GM18517 (cell line): ENCODE results near the gene ADIPOR2.

Experiments
- ATAC-seq: cut with Tn5 transposase; IDR thresholded peaks from one replicate; pipeline ENCODE4 v1.9.1; 2021; ENCODE audit warnings: mild to moderate bottlenecking, moderate library complexity; ENCODE audit not compliant: unreplicated experiment

Gene ADIPOR2, protein sequence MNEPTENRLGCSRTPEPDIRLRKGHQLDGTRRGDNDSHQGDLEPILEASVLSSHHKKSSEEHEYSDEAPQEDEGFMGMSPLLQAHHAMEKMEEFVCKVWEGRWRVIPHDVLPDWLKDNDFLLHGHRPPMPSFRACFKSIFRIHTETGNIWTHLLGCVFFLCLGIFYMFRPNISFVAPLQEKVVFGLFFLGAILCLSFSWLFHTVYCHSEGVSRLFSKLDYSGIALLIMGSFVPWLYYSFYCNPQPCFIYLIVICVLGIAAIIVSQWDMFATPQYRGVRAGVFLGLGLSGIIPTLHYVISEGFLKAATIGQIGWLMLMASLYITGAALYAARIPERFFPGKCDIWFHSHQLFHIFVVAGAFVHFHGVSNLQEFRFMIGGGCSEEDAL

DNA sequence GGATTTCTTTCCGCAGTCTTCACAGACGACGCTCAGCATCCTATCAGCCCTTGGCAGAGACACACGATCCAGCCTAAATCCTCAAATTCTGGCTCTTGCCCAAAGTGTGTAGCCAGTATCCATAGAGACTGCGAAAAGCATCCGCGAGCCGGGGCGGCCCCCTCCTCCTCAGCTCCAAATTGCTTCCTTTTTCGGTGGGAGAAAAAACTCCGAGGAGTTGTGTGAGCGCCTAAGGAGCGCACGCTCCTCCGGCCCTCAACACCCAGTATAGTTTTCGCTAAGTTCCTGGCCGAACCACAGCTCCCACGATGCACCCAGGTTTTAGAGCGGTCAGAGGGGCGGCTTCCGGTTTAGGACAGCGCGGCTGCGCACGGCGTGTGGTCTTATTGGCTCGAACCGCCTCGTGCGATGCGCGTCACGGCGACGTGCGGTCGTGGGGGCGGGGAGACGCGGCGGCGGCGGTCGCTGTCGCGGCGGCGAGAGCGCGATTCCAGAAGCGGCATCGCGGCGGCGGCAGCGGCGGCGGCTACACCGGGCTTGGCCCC, at the start of gene ADIPOR2:
TSS of gene ADIPOR2 (plus strand) at position 493 of the 545 bp plus-strand sequence. CDS start 63,274 bp downstream, outside the sequence.
- peak; percentile 95 for ATAC-seq

DNA sequence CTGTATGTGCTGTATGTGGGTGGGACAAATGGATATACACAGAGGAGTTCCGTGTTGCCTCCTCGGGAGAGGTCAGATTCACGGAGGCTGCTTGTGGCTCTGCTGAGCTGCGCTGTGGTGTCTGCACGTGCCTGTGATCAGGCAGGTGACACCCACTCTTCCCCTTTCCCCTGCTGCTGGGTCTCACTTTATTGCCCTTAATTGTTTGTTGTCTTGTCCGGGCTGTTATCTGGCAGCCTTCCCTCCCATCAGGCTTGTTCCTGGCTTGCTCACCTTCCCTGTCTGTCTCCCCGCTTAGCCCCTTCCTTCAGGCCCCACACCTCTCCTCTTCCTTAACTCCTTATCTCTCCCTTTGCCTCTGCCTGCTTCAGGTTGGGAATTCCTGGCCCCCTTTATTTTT, 48.4 kb upstream of the ADIPOR2 start:
- ATAC-seq, result no peak

DNA sequence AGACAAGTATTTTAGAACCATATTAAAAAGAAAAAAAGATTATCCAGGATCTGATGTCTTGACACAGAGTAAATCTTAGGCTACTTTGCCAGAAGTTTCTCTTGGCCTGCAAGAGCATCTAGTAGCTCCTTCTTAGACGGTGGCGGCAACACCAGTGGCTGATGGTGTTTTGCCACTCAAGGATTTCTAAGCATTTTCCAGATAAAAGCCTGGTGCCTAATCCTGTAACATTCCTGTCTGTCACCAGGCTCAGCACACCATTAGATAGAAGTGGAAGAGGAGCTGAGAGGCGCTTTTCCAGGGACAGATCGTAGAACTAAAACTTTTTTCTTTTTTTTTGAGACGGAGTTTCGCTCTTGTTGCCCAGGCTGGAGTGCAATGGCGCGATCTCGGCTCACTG, 47.8 kb upstream of the ADIPOR2 start:
- no peak for ATAC-seq

DNA sequence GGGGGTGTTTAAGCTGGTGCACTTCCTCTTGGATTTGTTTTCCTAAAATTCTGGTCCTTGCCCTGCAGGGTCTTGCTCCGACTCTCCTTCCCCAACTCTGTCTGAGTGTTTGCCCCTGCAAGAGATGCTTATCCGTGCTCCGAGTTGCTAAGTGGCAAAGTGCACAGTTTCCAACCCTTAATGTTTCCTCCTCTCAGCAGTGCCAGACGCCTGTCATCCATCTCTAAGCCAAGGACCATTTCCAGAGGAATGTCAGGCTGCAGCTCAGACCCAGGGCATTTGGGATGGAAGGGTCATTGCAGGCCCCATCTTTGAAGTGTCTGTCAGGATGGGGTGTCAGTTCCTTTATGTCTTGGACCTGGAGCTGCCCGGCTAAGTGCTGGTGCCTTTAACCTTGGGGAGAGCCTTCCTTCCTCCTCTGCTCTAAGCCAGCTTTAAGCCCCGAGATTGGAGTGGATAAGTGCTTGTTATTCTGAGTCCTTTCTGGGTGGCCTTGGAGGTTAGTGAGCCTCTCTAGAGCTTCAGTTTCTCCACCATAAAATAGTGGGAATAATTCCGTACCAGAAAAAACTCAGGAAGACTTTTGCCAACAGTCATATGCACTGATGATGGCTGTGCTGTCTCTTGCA, 46.9 kb upstream of the ADIPOR2 start:
- no peak for ATAC-seq

DNA sequence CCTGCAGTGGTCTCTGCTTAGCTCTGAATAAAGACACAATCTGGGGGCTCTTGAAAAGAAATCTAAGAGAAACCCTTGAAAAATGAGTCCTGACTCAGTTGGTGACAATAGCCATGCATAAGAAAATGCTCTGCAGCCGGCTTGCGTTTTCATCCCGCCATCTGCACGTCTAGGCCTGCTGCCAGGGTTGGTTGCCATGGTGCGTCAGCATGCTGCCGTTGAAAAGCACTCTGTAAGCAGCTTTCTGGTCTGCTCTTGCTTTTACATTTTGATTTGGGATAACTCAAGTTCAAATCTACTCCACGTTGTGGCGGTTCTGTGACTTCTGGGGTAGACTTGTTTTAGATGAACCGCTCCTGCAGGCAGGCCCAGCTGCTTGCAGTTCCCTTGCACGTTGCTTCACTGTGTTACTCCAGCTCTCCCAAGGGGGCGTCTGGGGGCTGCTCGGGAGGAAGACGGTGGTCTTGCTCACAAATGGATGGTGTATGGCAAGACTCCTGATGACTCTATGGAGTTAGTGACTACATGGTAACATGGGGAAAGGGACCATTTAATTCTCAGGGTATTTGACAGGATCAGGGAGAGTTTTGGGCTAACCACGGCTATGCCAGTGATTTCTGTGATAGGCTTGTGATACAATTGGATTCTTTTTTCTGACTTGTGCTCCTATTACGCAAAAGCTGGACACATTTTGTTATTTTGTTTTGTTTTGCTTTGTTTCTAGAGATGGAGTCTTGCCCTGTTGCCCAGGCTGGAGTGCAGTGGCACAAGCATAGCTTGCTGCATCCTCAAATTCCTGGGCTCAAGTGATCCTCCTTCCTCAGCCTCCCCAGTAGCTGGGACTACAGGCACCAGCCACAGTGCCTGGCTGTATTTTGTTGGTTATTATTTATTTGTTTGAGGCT, 46.1 kb upstream of the ADIPOR2 start:
- ATAC-seq, result no peak

DNA sequence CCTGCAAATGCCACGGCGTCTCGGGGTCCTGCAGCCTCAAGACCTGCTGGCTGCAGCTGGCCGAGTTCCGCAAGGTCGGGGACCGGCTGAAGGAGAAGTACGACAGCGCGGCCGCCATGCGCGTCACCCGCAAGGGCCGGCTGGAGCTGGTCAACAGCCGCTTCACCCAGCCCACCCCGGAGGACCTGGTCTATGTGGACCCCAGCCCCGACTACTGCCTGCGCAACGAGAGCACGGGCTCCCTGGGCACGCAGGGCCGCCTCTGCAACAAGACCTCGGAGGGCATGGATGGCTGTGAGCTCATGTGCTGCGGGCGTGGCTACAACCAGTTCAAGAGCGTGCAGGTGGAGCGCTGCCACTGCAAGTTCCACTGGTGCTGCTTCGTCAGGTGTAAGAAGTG, 45.1 kb upstream of the ADIPOR2 start:
- ATAC-seq, result no peak

DNA sequence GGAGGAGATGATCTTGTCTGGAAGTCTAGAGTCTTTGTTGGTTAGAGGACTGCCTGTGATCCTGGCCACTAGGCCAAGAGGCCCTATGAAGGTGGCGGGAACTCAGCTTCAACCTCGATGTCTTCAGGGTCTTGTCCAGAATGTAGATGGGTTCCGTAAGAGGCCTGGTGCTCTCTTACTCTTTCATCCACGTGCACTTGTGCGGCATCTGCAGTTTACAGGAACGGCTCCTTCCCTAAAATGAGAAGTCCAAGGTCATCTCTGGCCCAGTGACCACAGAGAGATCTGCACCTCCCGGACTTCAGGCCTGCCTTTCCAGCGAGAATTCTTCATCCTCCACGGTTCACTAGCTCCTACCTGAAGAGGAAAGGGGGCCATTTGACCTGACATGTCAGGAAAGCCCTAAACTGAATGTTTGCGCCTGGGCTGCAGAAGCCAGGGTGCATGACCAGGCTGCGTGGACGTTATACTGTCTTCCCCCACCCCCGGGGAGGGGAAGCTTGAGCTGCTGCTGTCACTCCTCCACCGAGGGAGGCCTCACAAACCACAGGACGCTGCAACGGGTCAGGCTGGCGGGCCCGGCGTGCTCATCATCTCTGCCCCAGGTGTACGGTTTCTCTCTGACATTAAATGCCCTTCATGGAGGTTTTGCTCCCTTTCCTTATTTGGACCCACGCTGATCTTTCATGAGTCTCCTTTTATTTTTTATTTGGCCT, 44.1 kb upstream of the ADIPOR2 start:
- ATAC-seq, result no peak

DNA sequence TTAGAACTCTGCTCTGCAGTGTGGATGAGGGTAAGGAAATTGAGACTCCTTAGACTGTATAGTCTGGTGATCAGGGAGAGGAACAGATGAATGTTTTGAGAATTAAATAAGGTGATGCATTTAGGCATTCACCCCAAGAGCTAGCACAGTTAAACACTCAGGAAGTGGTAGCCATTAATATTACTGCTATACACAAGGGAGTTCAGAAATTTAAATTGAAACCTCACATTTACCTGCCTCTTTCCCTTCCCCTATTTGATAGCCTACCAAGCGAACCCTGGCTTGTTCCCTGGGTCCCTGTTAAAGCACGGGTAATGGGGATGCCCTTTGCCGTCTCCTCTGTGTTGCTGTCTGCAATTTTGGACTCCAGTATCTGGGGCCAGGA, 43.6 kb upstream of the ADIPOR2 start:
- ATAC-seq, result no peak

DNA sequence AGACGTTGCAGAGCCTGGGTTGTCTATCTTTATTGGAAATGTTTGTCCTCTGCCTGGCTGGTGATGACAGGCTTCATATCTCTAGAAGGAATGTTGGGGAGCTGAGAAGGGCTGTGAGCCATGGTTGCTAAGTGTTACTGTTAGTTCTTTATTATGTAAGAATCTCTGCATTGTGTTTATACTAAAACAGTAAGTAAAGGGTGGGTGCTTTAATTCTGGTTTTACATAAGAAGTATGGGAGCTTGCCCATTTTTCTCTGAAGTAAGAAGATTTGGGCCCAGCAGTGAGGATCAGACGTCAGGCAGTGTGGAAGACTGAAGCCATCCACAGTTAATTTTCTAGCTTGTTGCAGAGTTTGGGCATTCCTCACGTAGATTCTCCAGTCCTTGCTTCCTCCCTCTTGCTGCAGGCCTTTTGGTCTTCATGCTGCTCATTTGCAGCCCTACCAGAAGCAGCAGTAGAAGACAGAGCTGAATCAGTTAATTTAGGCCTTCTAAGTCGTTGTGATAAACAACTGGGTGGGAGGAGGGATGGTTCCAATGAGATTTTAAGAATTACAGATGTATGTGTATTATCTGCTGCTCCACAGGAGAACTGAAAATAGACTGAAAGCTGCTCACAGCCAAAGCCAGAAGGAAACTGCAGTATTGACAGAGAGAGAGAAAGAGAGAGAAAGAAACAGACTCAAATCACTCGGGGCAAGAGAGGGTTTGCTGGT, 40.5 kb upstream of the ADIPOR2 start:
- ATAC-seq, result no peak

DNA sequence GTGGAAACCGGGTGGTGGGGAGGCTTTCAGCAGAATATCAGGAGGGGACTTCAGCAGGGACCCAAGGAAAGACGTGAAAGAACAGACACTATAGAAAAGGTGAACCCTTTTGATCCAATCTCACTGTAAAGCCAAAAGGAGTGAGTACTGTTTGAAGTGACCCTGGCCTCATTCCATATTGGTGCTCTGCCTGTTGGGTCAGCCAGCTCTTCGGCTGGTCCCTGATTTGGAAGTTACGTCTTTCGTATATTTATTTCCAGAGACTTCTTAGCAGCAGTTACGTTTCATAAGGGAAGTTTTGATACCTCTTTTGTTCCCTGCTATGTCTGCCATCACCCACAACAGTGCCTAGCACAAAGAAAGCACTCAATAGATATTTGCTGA, 39.9 kb upstream of the ADIPOR2 start:
- ATAC-seq, result no peak

DNA sequence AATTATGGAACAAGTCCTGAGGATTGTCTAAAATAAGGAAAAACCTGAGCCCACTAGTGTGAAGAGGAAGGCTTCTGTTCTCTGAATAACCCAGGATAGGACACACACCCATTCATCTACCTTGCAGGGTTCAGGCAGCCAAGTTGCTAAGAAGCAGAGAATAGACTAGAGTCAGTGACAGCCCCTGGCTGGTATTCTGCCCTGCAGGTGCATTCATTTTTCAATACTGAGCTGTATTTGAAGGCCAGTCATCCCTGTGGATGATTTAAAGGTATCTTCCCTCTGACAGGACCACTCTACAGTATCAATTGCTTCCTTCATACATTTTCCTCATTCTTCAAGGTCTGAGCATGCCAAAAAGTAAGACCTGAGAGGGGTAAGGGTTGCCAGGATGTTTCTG, 38.9 kb upstream of the ADIPOR2 start:
- ATAC-seq, result no peak

DNA sequence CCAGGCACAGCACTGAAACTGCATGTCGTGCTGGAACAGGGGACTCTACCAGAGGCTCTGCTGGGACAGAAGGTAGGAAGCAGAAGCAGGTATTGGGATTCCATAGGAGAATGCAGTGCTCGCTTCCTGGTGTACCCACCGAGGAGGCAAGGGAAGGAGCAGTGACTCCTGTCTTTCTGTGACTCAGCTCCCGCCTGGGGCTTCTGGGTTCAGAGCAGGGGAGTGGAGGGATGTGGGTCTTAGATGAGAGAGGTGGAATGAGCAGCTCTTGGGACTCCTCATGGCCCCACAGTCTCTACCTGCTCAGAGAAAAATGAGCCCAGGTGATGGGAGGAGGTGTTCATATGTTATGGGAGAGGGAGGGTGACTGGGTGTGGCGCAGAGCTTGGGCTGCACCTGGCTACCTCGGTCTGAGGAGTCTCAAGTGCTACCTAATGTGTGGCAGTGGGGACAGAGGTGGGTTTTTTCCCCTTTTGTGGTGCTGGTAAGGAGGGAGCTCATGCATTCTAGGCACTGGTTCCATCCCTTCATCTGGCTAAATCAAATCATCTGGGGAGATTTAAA, 35.6 kb upstream of the ADIPOR2 start:
- no peak for ATAC-seq

DNA sequence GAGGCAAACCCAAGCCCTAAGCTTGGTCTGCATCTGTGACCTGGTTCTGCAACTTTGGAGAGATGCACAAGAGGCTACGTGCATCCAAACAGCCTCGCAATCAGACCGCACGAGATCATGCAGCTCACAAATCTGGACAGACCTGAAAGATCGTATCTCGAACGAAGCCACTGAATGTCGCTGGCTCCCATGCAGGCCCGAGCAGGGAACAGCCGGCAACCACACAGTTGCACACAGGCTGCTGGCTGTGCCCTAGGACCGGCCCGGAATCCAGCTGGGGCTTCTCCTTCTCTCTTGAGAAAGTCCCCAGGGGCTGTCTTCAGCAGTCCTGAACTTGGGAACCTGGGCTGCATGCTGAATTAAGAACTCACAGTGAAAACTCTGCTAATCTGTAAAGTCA, 34.0 kb upstream of the ADIPOR2 start:
- ATAC-seq, result no peak

DNA sequence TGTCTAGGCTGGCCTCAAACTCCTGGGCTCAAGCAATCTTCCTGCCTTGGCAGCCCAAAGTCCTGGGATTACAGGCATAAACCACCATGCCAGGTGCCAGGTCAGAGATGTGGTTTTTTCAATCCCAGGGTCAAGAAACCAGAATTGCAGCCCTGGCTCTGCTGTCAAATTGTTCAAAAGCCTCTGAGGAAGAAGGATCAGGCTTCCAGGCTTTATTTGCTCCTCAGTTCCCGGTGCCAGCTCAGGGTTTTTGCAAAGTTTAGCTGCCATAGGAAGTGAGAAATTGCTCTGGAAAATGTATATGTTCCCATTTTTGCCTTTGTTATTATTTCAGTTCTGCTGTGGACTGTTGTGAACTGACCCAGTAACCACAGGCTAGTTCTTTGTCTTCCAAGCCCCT, 33.2 kb upstream of the ADIPOR2 start:
- ATAC-seq, result no peak

DNA sequence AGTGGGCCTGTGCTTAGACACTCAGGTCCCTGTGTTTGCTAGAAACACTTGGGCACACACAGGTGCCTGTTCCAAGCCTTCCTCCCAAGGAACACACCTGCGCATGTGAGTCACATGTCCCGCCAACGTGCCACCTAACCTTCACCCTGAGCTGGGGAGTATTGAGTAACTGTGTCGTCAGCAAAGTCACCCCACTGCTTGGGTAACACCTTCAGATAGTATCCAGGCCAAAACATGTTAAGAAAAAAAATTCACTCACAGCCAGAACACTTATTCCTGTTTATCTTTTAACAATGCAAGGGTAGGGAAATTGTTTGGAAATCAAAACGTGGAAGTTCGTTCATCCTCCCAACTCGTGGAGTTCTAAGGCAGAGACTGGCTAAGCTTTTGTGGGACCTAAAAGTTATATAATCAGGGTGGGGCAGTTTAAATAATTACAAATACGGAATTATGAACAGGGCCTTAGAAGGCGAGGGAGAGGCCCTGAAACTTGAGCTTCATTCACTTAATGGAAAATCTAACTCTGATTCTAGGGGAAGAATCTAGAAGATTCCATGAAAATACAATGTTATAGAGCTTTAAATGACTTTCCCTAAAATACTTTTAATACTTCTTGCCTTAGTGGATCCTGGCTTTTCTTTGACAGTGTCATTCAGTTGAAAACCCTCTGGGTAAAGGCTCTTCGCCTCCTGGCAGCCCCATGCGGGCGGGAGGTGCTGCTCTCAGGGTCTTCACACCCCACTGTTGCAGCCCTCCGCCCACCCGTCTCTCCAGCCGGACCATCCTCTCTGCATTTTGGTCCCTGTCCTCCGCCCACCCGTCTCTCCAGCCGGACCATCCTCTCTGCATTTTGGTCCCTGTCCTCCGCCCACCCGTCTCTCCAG, 30.3 kb upstream of the ADIPOR2 start:
- ATAC-seq, result no peak

DNA sequence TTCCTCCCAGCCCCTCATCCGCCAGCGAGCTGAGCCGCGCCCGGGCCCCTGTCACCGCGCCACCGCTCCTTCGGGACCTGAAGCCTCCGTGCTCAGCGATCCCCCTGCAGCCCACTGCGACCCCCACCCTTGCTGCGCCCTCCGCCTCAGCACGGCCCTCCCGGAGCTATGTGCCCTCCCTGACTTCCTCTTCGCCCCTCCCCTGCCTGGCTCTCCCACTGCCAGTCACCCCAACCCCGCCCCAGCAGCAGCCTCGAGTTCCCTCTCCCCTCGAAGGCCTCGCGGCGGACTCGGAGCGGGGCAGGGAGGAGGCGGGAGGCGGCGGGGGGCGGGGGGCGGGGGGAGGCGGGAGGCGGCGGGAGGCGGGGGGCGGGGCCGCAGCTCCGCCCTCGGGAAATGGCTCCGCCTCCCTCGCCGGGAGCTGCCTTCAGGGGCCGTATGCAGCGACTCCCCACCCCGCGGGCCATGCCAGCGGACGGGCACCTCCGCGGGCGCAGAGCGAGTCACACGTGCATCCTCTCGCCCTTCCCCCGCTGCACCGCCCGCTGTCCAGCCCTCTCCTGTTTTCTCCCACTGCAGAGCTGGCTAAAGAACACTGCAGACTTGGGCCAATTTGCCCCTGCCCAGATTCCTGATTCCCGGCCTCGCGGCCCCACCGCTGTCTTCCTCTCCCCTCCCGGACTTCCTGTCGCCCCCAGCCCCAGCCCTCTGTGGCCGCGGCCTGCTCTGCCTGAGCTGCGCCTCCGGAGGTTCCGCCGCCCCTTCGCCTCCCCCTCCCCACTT, 29.1 kb upstream of the ADIPOR2 start:
- peak; percentile 71 for ATAC-seq

DNA sequence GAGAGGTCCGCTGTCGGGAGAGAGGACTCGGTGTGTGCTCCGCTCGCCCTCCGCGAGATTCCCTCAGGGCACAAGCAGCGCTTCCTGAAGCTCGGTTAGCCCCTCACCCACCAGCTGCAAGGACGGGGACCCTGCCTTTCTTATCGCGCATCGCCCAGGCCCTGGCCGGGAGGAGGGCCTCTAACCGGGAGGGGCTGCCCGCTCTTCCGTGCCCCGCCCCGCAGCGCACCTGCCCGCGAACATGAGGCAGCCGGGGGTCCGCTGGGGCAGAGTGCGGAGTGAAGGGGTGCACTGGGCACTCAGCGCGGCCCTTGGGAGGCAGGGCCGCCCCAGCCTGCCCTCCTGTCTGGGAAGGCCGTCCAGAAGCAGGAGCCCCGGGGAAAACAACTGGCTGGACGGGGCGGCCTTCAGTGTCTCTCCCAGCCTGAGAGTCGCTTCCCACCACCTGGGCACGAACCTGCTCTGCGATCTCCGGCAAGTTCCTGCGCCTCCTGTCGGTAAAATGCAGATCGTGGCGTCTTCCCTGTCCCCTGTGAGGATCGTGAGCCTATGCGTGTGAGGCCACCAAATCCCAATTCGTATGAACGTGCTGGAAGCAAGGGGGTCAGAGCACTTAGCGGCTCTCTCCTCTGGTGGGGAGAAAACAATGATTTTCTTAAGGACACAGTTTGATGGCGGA, 28.0 kb upstream of the ADIPOR2 start:
- no peak for ATAC-seq
